ENCODE data around the gene LY6G6C.

DNA sequence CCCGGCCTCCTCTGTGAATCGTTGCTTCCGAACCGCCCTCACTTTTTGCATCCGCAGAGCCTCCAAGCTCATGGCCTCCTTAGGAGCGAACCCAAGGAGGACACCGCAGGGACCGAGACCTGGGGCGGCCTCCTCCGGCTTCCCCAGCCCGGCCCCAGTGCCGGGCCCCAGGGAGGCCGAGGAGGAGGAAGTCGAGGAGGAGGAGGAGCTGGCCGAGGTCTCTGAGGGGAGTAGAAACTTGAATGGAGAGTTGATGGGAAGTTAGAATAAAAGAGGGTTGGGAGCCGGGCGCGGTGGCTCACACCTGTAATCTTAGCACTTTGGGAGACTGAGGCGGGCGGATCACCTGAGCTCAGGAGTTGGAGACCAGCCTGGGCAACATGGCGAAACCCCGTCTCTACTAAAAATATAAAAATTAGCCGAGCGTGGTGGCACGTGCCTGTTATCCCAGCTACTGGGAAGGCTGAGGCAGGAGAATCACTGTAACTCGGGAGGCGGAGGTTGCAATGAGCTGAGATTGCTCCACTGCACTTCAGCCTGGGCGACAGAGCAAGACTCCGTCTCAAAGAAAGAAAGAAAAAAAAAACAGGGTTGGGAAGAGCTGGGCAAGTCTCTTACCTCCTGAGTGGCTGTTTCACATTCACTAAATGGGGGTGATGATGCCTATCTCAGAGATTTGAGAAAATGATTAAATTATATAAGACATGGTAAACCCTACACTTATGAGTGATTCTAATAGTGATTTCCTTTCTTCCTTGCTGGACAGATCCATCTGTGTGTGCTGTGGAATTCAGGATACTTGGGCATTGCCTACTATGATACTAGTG lies 19.1 kb upstream of the LY6G6C start:
- TF ChIP-seq, protein P1, sequence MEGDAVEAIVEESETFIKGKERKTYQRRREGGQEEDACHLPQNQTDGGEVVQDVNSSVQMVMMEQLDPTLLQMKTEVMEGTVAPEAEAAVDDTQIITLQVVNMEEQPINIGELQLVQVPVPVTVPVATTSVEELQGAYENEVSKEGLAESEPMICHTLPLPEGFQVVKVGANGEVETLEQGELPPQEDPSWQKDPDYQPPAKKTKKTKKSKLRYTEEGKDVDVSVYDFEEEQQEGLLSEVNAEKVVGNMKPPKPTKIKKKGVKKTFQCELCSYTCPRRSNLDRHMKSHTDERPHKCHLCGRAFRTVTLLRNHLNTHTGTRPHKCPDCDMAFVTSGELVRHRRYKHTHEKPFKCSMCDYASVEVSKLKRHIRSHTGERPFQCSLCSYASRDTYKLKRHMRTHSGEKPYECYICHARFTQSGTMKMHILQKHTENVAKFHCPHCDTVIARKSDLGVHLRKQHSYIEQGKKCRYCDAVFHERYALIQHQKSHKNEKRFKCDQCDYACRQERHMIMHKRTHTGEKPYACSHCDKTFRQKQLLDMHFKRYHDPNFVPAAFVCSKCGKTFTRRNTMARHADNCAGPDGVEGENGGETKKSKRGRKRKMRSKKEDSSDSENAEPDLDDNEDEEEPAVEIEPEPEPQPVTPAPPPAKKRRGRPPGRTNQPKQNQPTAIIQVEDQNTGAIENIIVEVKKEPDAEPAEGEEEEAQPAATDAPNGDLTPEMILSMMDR (conservative IDR thresholded peaks at IDR 0.05; ENCODE audit: low read depth, low read length) = no peak
- TF ChIP-seq EZH2 (IDR thresholded peaks at IDR 0.05; ENCODE audit: borderline replicate concordance, low read depth, low read length, poor library complexity, severe bottlenecking) = no peak
